Osteocyte (in vitro differentiated cells): Measurements from ENCODE around the gene UGT1A10. TPM values are rescaled to one million over a fixed set of nuclear protein-coding genes. Genes with fewer than 3 reads are reported as not detected.
"Not testable (repeated sequence)": the region's sequence is repeated elsewhere in the genome, so short reads cannot be mapped to it uniquely, and the experiment has no call there.

Experiments
- DNase-seq: peaks from one replicate; pipeline ENCODE4 v3.0.0; 2021; ENCODE audit warnings: mixed read lengths; ENCODE audit not compliant: unreplicated experiment; ENCODE audit errors: extremely low spot score
- H3K27ac Mint-ChIP-seq: one replicate; pipeline ENCODE4 v1.8.0; 2021; ENCODE audit warnings: mild to moderate bottlenecking, mixed read lengths; ENCODE audit not compliant: unreplicated experiment
- H3K27me3 Mint-ChIP-seq: one replicate; pipeline ENCODE4 v1.8.0; 2021; ENCODE audit warnings: mixed read lengths; ENCODE audit not compliant: unreplicated experiment
- H3K36me3 Mint-ChIP-seq: one replicate; pipeline ENCODE4 v1.8.0; 2021; ENCODE audit warnings: mixed read lengths; ENCODE audit not compliant: unreplicated experiment
- H3K4me1 Mint-ChIP-seq: one replicate; pipeline ENCODE4 v1.8.0; 2021; ENCODE audit warnings: mixed read lengths; ENCODE audit not compliant: unreplicated experiment
- H3K4me3 Mint-ChIP-seq: one replicate; pipeline ENCODE4 v1.8.0; 2021; ENCODE audit warnings: mild to moderate bottlenecking, moderate library complexity, mixed read lengths; ENCODE audit not compliant: unreplicated experiment
- H3K9me3 Mint-ChIP-seq: one replicate; pipeline ENCODE4 v1.8.0; 2021; ENCODE audit warnings: mixed read lengths; ENCODE audit not compliant: unreplicated experiment
- CTCF ChIP-seq: fragments of 200-600 bp; sonication (generic); IDR thresholded peaks from 2 replicates; pipeline ENCODE4 v1.5.0; 2021; ENCODE audit warnings: antibody characterized with exemption, mild to moderate bottlenecking, moderate library complexity
- long read RNA-seq: library from polyadenylated mRNA; unstranded; transcript quantifications from one replicate; pipeline ENCODE4 v2.0.0, GENCODE V29; 2021
- total RNA-seq: library from RNA; stranded (reverse); gene quantifications from 2 replicates; pipeline ENCODE4 v1.2.1, GENCODE V29; 2021

UGT1A10 gene
- not detected in 2 replicates for total RNA-seq
- long read RNA-seq, result 0 reads

GRCh38 chr2:233636306-233636705 lies at the start of gene UGT1A10:
Gene UGT1A10, plus strand, starts transcription at chr2:233636448. Its CDS starts 75 bp downstream, at chr2:233636523.
- H3K4me3 Mint-ChIP-seq, H3K27ac Mint-ChIP-seq, H3K36me3 Mint-ChIP-seq, DNase-seq, H3K4me1 Mint-ChIP-seq: not testable (repeated sequence)
- H3K9me3 Mint-ChIP-seq, result peaks cover 12% of the 10 kb centered on the region
- peaks cover 66% of the 10 kb centered on the region for H3K27me3 Mint-ChIP-seq

GRCh38 chr2:233588400-233588799 lies 47.8 kb upstream of the UGT1A10 start:
- TF ChIP-seq CTCF, result no peak
- Mint-ChIP-seq H3K9me3 (no peaks in the 10 kb centered on the region), H3K27me3 (peaks cover 39% of the 10 kb centered on the region), H3K36me3 (no peaks in the 10 kb centered on the region), H3K4me3 (no peak overlapping the region), H3K4me1 (no peaks in the 10 kb centered on the region), H3K27ac (no peak overlapping the region)
- DNase-seq, result no peak

GRCh38 chr2:233592706-233593105 lies 43.5 kb upstream of the UGT1A10 start:
- not testable (repeated sequence) for H3K27ac Mint-ChIP-seq, DNase-seq, H3K4me1 Mint-ChIP-seq, H3K36me3 Mint-ChIP-seq, H3K9me3 Mint-ChIP-seq, H3K4me3 Mint-ChIP-seq
- H3K27me3 Mint-ChIP-seq, result peaks cover 17% of the 10 kb centered on the region

GRCh38 chr2:233593201-233593600 lies 43.0 kb upstream of the UGT1A10 start:
- peaks cover 15% of the 10 kb centered on the region for H3K27me3 Mint-ChIP-seq
- H3K36me3 Mint-ChIP-seq, result no peaks in the 10 kb centered on the region
- no peak overlapping the region for H3K27ac Mint-ChIP-seq
- no peak overlapping the region for H3K4me3 Mint-ChIP-seq
- no peaks in the 10 kb centered on the region for H3K4me1 Mint-ChIP-seq
- TF ChIP-seq CTCF, result no peak
- DNase-seq, result no peak
- no peaks in the 10 kb centered on the region for H3K9me3 Mint-ChIP-seq

GRCh38 chr2:233597522-233597921 lies 38.7 kb upstream of the UGT1A10 start:
- Mint-ChIP-seq H3K4me3 (no peak overlapping the region), H3K27ac (no peak overlapping the region), H3K4me1 (no peaks in the 10 kb centered on the region), H3K9me3 (no peaks in the 10 kb centered on the region), H3K27me3 (peaks cover 41% of the 10 kb centered on the region), H3K36me3 (no peaks in the 10 kb centered on the region)
- no peak for DNase-seq
- no peak for TF ChIP-seq CTCF

GRCh38 chr2:233598952-233599351 lies 37.3 kb upstream of the UGT1A10 start:
- no peaks in the 10 kb centered on the region for H3K9me3 Mint-ChIP-seq
- TF ChIP-seq CTCF, result no peak
- DNase-seq, result no peak
- no peaks in the 10 kb centered on the region for H3K4me1 Mint-ChIP-seq
- H3K36me3 Mint-ChIP-seq, result no peaks in the 10 kb centered on the region
- H3K27me3 Mint-ChIP-seq, result peaks cover 45% of the 10 kb centered on the region
- no peak overlapping the region for H3K27ac Mint-ChIP-seq
- no peak overlapping the region for H3K4me3 Mint-ChIP-seq
